H1 (cell line): ENCODE measurements around the gene POPDC2. TPM values are rescaled to one million over a fixed set of nuclear protein-coding genes. Genes with fewer than 3 reads are reported as not detected.

Experiments used
- CTCF ChIA-PET: fragments of 300-600 bp; sonication (Branson Sonifier 250); formaldehyde crosslinking; loops from one replicate; lab custom pipeline; 2021; ENCODE audit not compliant: partially characterized antibody; lab: Charles Lee
- POLR2A ChIA-PET: fragments of 300-600 bp; sonication (Branson Sonifier 250); formaldehyde crosslinking; loops from one replicate; lab custom pipeline; 2021; ENCODE audit warnings: inconsistent platforms; ENCODE audit not compliant: partially characterized antibody; lab: Charles Lee
- DNase-seq, 2 experiments: peaks; one replicate each; pipeline versions ENCODE4 v3.0.0 to v3.0.0-alpha.2; 2010 to 2022; ENCODE audit warnings: low spot score in 2 of 2, low read depth in 1 of 2, mixed read lengths in 1 of 2
- FAIRE-seq: peaks from 2 replicates; lab custom pipeline; 2011; peaks lifted over from hg19 to GRCh38; lab: Jason Lieb, UNC
- H2AFZ ChIP-seq: 2 replicates; pipeline ENCODE4 v1.8.1; 2012; ENCODE audit warnings: low read length, inconsistent platforms
- H2AK5ac ChIP-seq: 2 replicates; pipeline ENCODE4 v1.6.1; 2013; ENCODE audit warnings: low read depth, low read length
- H2BK120ac ChIP-seq: replicated peaks from 2 replicates; pipeline ENCODE3; 2013; ENCODE audit warnings: low read depth, low read length, inconsistent platforms
- H2BK12ac ChIP-seq: 2 replicates; pipeline ENCODE4 v1.6.1; 2013; ENCODE audit warnings: low read depth, low read length
- H2BK15ac ChIP-seq: 2 replicates; pipeline ENCODE4 v1.6.1; 2013; ENCODE audit warnings: low read length
- H2BK20ac ChIP-seq: 2 replicates; pipeline ENCODE4 v1.6.1; 2013; ENCODE audit warnings: low read length
- H2BK5ac ChIP-seq: 2 replicates; pipeline ENCODE4 v1.6.1; 2013; ENCODE audit warnings: low read depth, low read length
- H3K14ac ChIP-seq: 2 replicates; pipeline ENCODE4 v1.6.1; 2013; ENCODE audit warnings: inconsistent platforms; ENCODE audit not compliant: insufficient read length
- H3K18ac ChIP-seq: 2 replicates; pipeline ENCODE4 v1.6.1; 2013; ENCODE audit warnings: low read length; ENCODE audit errors: extremely low read depth
- H3K23ac ChIP-seq: 2 replicates; pipeline ENCODE4 v1.6.1; 2013; ENCODE audit warnings: inconsistent platforms; ENCODE audit not compliant: insufficient read length
- H3K23me2 ChIP-seq: 2 replicates; pipeline ENCODE4 v1.6.1; 2013; ENCODE audit warnings: low read depth, low read length
- H3K27ac ChIP-seq: 2 replicates; pipeline ENCODE4 v1.6.1; 2011; ENCODE audit warnings: low read depth, low read length, inconsistent platforms
- H3K27me3 ChIP-seq, 4 experiments: replicated peaks in 1 of 4; 1 replicate in 1 of 4; 2 replicates in 3 of 4; pipeline versions ENCODE4 v1.6.1 to v1.8.1; 2011 to 2013; ENCODE audit warnings: low read length in 3 of 4, mild to moderate bottlenecking in 3 of 4, inconsistent platforms in 2 of 4, mixed read lengths in 2 of 4, moderate library complexity in 1 of 4; ENCODE audit not compliant: control insufficient read depth in 3 of 4, insufficient read depth in 3 of 4; ENCODE audit errors: extremely low read depth in 1 of 4
- H3K36me3 ChIP-seq, 4 experiments: 2 replicates each; pipeline versions ENCODE4 v1.6.1 to v1.8.1; 2011 to 2013; ENCODE audit warnings: mild to moderate bottlenecking in 4 of 4, low read length in 3 of 4, moderate library complexity in 2 of 4, control low read depth in 1 of 4, inconsistent platforms in 1 of 4; ENCODE audit not compliant: insufficient read depth in 4 of 4, control insufficient read depth in 2 of 4
- H3K4ac ChIP-seq: replicated peaks from 2 replicates; pipeline ENCODE3; 2013; ENCODE audit warnings: low read length, low read depth, mixed read lengths, inconsistent platforms; ENCODE audit not compliant: insufficient read length
- H3K4me1 ChIP-seq, 4 experiments: replicated peaks in 1 of 4; 1 replicate in 1 of 4; 2 replicates in 3 of 4; pipeline versions ENCODE4 v1.6.1 to v1.8.1; 2011 to 2013; ENCODE audit warnings: low read length in 3 of 4, inconsistent platforms in 2 of 4, mixed read lengths in 1 of 4; ENCODE audit not compliant: insufficient read depth in 4 of 4, control insufficient read depth in 3 of 4
- H3K4me2 ChIP-seq, 2 experiments: 2 replicates each; pipeline versions ENCODE4 v1.6.1 to v1.8.1; 2011 to 2013; ENCODE audit warnings: low read depth in 2 of 2, low read length in 2 of 2, control low read depth in 1 of 2, inconsistent platforms in 1 of 2, mild to moderate bottlenecking in 1 of 2; ENCODE audit not compliant: insufficient read depth in 1 of 2
- H3K4me3 ChIP-seq, 4 experiments: fragments of 200-600, 300-600 bp in 1 of 4; sonication (generic), shearing (Covaris generic), sonication (Bioruptor Twin) in 1 of 4; 2 replicates each; pipeline versions ENCODE4 v1.5.1 to v1.8.1; 2011 to 2016; ENCODE audit warnings: low read length in 4 of 4, low read depth in 3 of 4, control low read depth in 2 of 4, inconsistent platforms in 2 of 4, mild to moderate bottlenecking in 2 of 4, mixed read lengths in 1 of 4, moderate library complexity in 1 of 4; ENCODE audit not compliant: insufficient read depth in 2 of 4; ENCODE audit errors: extremely low read depth in 1 of 4
- H3K56ac ChIP-seq: replicated peaks from 2 replicates; pipeline ENCODE3; 2013; ENCODE audit warnings: low read depth, mild to moderate bottlenecking, mixed read lengths, low read length, inconsistent platforms; ENCODE audit not compliant: insufficient read length
- H3K79me1 ChIP-seq: 2 replicates; pipeline ENCODE4 v1.6.1; 2013; ENCODE audit warnings: low read depth, low read length, control low read depth
- H3K79me2 ChIP-seq, 2 experiments: 2 replicates each; pipeline versions ENCODE4 v1.6.1 to v1.8.1; 2012 to 2013; ENCODE audit warnings: low read length in 2 of 2, mild to moderate bottlenecking in 2 of 2, inconsistent platforms in 1 of 2; ENCODE audit not compliant: insufficient read depth in 2 of 2, control insufficient read depth in 1 of 2
- H3K9ac ChIP-seq, 4 experiments: replicated peaks in 1 of 4; 1 replicate in 1 of 4; 2 replicates in 3 of 4; pipeline versions ENCODE4 v1.6.1 to v1.8.1; 2011 to 2013; ENCODE audit warnings: low read depth in 3 of 4, low read length in 3 of 4, control low read depth in 2 of 4, mild to moderate bottlenecking in 2 of 4, moderate library complexity in 2 of 4, inconsistent platforms in 1 of 4; ENCODE audit errors: extremely low read depth in 1 of 4
- H3K9me3 ChIP-seq, 2 experiments: 2 replicates each; pipeline versions ENCODE4 v1.6.1 to v1.8.1; 2012 to 2013; ENCODE audit warnings: mild to moderate bottlenecking in 2 of 2, moderate library complexity in 2 of 2, control low read depth in 1 of 2, inconsistent platforms in 1 of 2, low read depth in 1 of 2, low read length in 1 of 2, mixed read lengths in 1 of 2; ENCODE audit not compliant: insufficient read depth in 2 of 2
- H4K20me1 ChIP-seq, 2 experiments: replicated peaks in 1 of 2; 2 replicates each; pipeline versions ENCODE3 to v1.8.1; 2011 to 2013; ENCODE audit warnings: inconsistent platforms in 2 of 2, low read length in 2 of 2, mild to moderate bottlenecking in 1 of 2; ENCODE audit not compliant: insufficient read depth in 2 of 2, control insufficient read depth in 1 of 2
- H4K5ac ChIP-seq: 2 replicates; pipeline ENCODE4 v1.6.1; 2013; ENCODE audit warnings: low read length, low read depth, mixed read lengths, inconsistent platforms; ENCODE audit not compliant: insufficient read length
- H4K8ac ChIP-seq: 2 replicates; pipeline ENCODE4 v1.8.0; 2013; ENCODE audit warnings: mild to moderate bottlenecking, moderate library complexity, low read length, inconsistent platforms; ENCODE audit not compliant: insufficient read depth; ENCODE audit errors: extremely low read depth
- H4K91ac ChIP-seq: replicated peaks from 2 replicates; pipeline ENCODE3; 2013; ENCODE audit warnings: low read length, mixed read lengths, inconsistent platforms; ENCODE audit not compliant: insufficient read length
- BACH1 ChIP-seq: IDR thresholded peaks from 2 replicates; pipeline ENCODE4 v1.6.1; 2012; ENCODE audit warnings: low read length, improper control_type of control experiment
- CHD2 ChIP-seq: IDR thresholded peaks from 2 replicates; pipeline ENCODE4 v1.6.1; 2012; ENCODE audit warnings: low read length, improper control_type of control experiment
- EGR1 ChIP-seq: IDR thresholded peaks from 2 replicates; pipeline ENCODE4 v1.6.1; 2011; ENCODE audit warnings: low read depth, low read length, borderline replicate concordance
- JUND ChIP-seq: IDR thresholded peaks from 2 replicates; pipeline ENCODE4 v1.6.1; 2011; ENCODE audit warnings: mild to moderate bottlenecking, improper control_type of control experiment, low read length
- POLR2A ChIP-seq, 2 experiments: IDR thresholded peaks; 1 replicate in 1 of 2; 2 replicates in 1 of 2; pipeline ENCODE4 v1.6.1; 2011; ENCODE audit warnings: low read depth in 2 of 2, low read length in 2 of 2, mild to moderate bottlenecking in 2 of 2; ENCODE audit errors: control extremely low read depth in 1 of 2
- RFX5 ChIP-seq: IDR thresholded peaks from 2 replicates; pipeline ENCODE4 v1.6.1; 2011; ENCODE audit warnings: low read depth, low read length, improper control_type of control experiment, borderline replicate concordance
- YY1 ChIP-seq: IDR thresholded peaks from 2 replicates; pipeline ENCODE4 v1.6.1; 2011; ENCODE audit warnings: low read depth, mild to moderate bottlenecking, low read length
- WGBS, 2 experiments: shearing (Covaris generic) in 1 of 2; methylation state at CpG; one replicate each; pipeline versions ENCODE4 v1.1.6 to v1.1.7; 2013 to 2015; ENCODE audit warnings: low lambda C conversion rate in 2 of 2, mixed read lengths in 2 of 2, inconsistent platforms in 1 of 2, low coverage in 1 of 2, missing lambda C conversion rate in 1 of 2; ENCODE audit not compliant: insufficient replicate concordance in 2 of 2, insufficient coverage in 1 of 2, insufficient read length in 1 of 2; ENCODE audit errors: extremely low coverage in 1 of 2, missing lambda C conversion rate in 1 of 2; 5-methylcytosine and 5-hydroxymethylcytosine counted together
- polyA plus RNA-seq, 7 experiments: library from polyadenylated mRNA; depleted of rRNA in 3 of 7; stranded (reverse) in 5 of 7; unstranded in 2 of 7; fragments of >200 nt in 5 of 7; fragments of 200-250 nt in 2 of 7; gene quantifications; 1 replicate in 5 of 7; 2 replicates in 1 of 7; 4 replicates in 1 of 7; pipeline versions ENCODE4 v1.2.1 to v1.2.3, GENCODE V29; 2011 to 2013; ENCODE audit warnings: missing spikeins in 2 of 7, mixed read lengths in 2 of 7
- total RNA-seq: library from RNA; stranded (reverse); fragmentation: NEBNext Ultra II Directional; extraction: Animal tissue kit (Norgen Biotek cat#: 25700); gene quantifications from 2 replicates; pipeline ENCODE4 v1.2.1, GENCODE V29; 2021
- TF ChIP-seq, protein P1 (sequence below): IDR thresholded peaks from 2 replicates; pipeline ENCODE4 v1.6.1; 2011; ENCODE audit warnings: low read length, improper control_type of control experiment
- TF ChIP-seq, protein P2 (sequence below), 3 experiments: IDR thresholded peaks; 1 replicate in 2 of 3; 2 replicates in 1 of 3; pipeline versions ENCODE4 v1.5.1 to v1.6.1; 2011; ENCODE audit warnings: low read length in 3 of 3, mild to moderate bottlenecking in 3 of 3, inconsistent platforms in 2 of 3, low read depth in 1 of 3, moderate library complexity in 1 of 3; ENCODE audit not compliant: insufficient read depth in 1 of 3; ENCODE audit errors: control extremely low read depth in 1 of 3

The POPDC2 gene
- total and polyA plus RNA-seq, 2 of the 8 experiments (the other 6 are each of a cell fraction or from before 2014, with no cell fraction given): 0.65 to 1.1 TPM

DNA sequence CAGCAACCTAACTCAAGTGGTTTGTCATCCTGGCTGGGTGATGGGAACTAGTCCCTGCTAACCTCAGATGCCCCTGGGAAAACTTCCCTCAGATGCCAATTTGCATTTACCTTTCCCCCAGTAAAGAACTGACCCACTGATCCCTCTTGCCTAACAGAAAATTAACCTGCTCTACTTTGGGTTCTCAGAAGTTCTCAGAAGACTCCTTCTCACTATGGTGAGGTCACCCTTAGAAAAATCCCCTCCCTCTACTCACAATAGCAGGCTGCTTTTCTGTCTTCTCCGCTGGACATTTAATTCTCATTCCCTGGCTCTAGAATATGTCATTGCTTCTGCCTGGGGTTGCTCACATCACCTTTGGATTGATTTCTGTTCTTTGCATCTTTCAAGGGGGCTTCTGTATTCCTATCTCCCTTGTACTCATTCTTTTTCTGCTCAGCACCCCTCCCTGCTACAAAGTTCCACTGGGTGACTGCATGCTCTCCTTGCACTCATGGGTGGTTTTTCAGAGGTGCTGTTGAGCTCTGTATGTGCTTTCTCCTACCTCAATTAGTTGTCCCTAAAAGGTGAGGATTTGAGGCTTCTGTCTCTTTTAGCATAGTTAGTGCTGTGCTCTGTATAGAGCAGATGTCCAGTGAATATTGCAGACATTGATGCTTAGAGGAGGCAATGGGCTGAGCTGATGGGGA, 61.8 kb downstream of the POPDC2 start:
- no peak overlapping the region for H2AK5ac ChIP-seq
- peaks cover 0 to 3% (median 0%) of the 10 kb centered on the region in 4 experiments; a peak in 3 of 7 replicates for H3K4me1 ChIP-seq
- no peak overlapping the region for H3K23ac ChIP-seq
- no peak overlapping the region for H2BK15ac ChIP-seq
- no peak overlapping the region for H2AFZ ChIP-seq
- H4K8ac ChIP-seq: no peak overlapping the region
- TF ChIP-seq CHD2 (no peak), RFX5 (no peak), POLR2A (IDR thresholded peaks at IDR 0.05; ENCODE audit: control extremely low read depth in 1 of 2, low read depth in 2 of 2, low read length in 2 of 2) (no peak), YY1 (no peak), BACH1 (no peak), EGR1 (no peak), JUND (no peak)
- TF ChIP-seq, protein P1, sequence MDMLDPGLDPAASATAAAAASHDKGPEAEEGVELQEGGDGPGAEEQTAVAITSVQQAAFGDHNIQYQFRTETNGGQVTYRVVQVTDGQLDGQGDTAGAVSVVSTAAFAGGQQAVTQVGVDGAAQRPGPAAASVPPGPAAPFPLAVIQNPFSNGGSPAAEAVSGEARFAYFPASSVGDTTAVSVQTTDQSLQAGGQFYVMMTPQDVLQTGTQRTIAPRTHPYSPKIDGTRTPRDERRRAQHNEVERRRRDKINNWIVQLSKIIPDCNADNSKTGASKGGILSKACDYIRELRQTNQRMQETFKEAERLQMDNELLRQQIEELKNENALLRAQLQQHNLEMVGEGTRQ: no peak
- TF ChIP-seq, protein P2, sequence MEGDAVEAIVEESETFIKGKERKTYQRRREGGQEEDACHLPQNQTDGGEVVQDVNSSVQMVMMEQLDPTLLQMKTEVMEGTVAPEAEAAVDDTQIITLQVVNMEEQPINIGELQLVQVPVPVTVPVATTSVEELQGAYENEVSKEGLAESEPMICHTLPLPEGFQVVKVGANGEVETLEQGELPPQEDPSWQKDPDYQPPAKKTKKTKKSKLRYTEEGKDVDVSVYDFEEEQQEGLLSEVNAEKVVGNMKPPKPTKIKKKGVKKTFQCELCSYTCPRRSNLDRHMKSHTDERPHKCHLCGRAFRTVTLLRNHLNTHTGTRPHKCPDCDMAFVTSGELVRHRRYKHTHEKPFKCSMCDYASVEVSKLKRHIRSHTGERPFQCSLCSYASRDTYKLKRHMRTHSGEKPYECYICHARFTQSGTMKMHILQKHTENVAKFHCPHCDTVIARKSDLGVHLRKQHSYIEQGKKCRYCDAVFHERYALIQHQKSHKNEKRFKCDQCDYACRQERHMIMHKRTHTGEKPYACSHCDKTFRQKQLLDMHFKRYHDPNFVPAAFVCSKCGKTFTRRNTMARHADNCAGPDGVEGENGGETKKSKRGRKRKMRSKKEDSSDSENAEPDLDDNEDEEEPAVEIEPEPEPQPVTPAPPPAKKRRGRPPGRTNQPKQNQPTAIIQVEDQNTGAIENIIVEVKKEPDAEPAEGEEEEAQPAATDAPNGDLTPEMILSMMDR (IDR thresholded peaks at IDR 0.05; ENCODE audit: control extremely low read depth in 1 of 3, insufficient read depth in 1 of 3, low read depth in 1 of 3, low read length in 3 of 3): no peak
- H3K9ac ChIP-seq: no peak overlapping the region
- no peak overlapping the region for H4K5ac ChIP-seq
- WGBS, 2 experiments: 100% methylated on average over 1 of the region's 1 CpG; no CpG with 5 or more reads in 1 of the 2 experiments
- no peaks in the 10 kb centered on the region; the same call in 1 of the 2 replicates for H3K23me2 ChIP-seq
- DNase-seq: no peak
- no peaks in the 10 kb centered on the region for H3K27me3 ChIP-seq
- no peak overlapping the region for H3K4me2 ChIP-seq
- H3K4me3 ChIP-seq: no peak overlapping the region
- POLR2A ChIA-PET: interaction anchor here (1.2 to 1.7 kb wide), 4 partner anchors 10 to 250 kb away, joined by 3 to 4 read pairs (median 4); no protein-coding TSS in a partner anchor
- no peaks in the 10 kb centered on the region for H3K36me3 ChIP-seq
- H2BK120ac ChIP-seq: no peak overlapping the region
- CTCF ChIA-PET: interaction anchor here (1.2 to 4.9 kb wide), 7 partner anchors 10 to 818 kb away, joined by 3 to 32 read pairs (median 17); no protein-coding TSS in a partner anchor
- no peak overlapping the region for H2BK12ac ChIP-seq
- H3K56ac ChIP-seq: no peak overlapping the region
- no peak overlapping the region for H3K4ac ChIP-seq
- no peak overlapping the region for H3K27ac ChIP-seq
- H2BK20ac ChIP-seq: no peak overlapping the region
- no peak overlapping the region for H4K91ac ChIP-seq
- no peak overlapping the region for H3K14ac ChIP-seq
- no peaks in the 10 kb centered on the region for H4K20me1 ChIP-seq
- no peaks in the 10 kb centered on the region for H3K79me2 ChIP-seq
- H3K9me3 ChIP-seq: no peaks in the 10 kb centered on the region
- no peak for FAIRE-seq
- no peaks in the 10 kb centered on the region for H3K79me1 ChIP-seq
- H3K18ac ChIP-seq: no peak overlapping the region
- no peak overlapping the region for H2BK5ac ChIP-seq
